H9 (cell line): ENCODE measurements around the gene FUZ. TPM values are rescaled to one million over a fixed set of nuclear protein-coding genes. Genes with fewer than 3 reads are reported as not detected.

Source experiments
- DNase-seq: peaks from one replicate; pipeline ENCODE4 v3.0.0-alpha.2; 2017
- H2AFZ ChIP-seq: one replicate; pipeline ENCODE4 v1.6.1; 2013; ENCODE audit warnings: mild to moderate bottlenecking, low read length, control low read depth, moderate library complexity
- H2AK5ac ChIP-seq: 2 replicates; pipeline ENCODE4 v1.6.1; 2013; ENCODE audit warnings: low read length, control low read depth, mixed read lengths; ENCODE audit not compliant: insufficient read length
- H2BK120ac ChIP-seq: one replicate; pipeline ENCODE4 v1.6.1; 2013; ENCODE audit warnings: low read depth, mild to moderate bottlenecking, low read length, control low read depth, inconsistent platforms; ENCODE audit not compliant: poor library complexity, severe bottlenecking
- H2BK12ac ChIP-seq: 2 replicates; pipeline ENCODE4 v1.6.1; 2013; ENCODE audit warnings: low read length, control low read depth, mixed read lengths, low read depth; ENCODE audit not compliant: insufficient read length
- H2BK15ac ChIP-seq: 2 replicates; pipeline ENCODE4 v1.6.1; 2013; ENCODE audit warnings: low read depth, low read length, control low read depth
- H2BK20ac ChIP-seq: one replicate; pipeline ENCODE4 v1.6.1; 2013; ENCODE audit warnings: low read depth, mild to moderate bottlenecking, low read length, control low read depth, inconsistent platforms; ENCODE audit not compliant: poor library complexity, severe bottlenecking
- H2BK5ac ChIP-seq: 2 replicates; pipeline ENCODE4 v1.6.1; 2013; ENCODE audit warnings: low read length, control low read depth, mixed read lengths; ENCODE audit not compliant: insufficient read length
- H3K14ac ChIP-seq: 2 replicates; pipeline ENCODE4 v1.6.1; 2013; ENCODE audit warnings: low read length, control low read depth; ENCODE audit not compliant: insufficient read depth
- H3K18ac ChIP-seq: 2 replicates; pipeline ENCODE4 v1.6.1; 2013; ENCODE audit warnings: low read depth, mild to moderate bottlenecking, mixed read lengths, low read length, control low read depth; ENCODE audit not compliant: insufficient read length
- H3K23ac ChIP-seq: 2 replicates; pipeline ENCODE4 v1.6.1; 2013; ENCODE audit warnings: low read length, control low read depth, mixed read lengths, low read depth; ENCODE audit not compliant: insufficient read length
- H3K23me2 ChIP-seq: 2 replicates; pipeline ENCODE4 v1.6.1; 2013; ENCODE audit warnings: low read depth, mild to moderate bottlenecking, mixed read lengths, low read length, control low read depth; ENCODE audit not compliant: insufficient read length, poor library complexity, severe bottlenecking
- H3K27ac ChIP-seq: 2 replicates; pipeline ENCODE4 v1.5.1; 2013; ENCODE audit warnings: low read length, control low read depth, mixed read lengths, low read depth; ENCODE audit not compliant: insufficient read length
- H3K27me3 ChIP-seq: 2 replicates; pipeline ENCODE4 v1.6.1; 2013; ENCODE audit warnings: low read length, control low read depth, inconsistent platforms; ENCODE audit not compliant: insufficient read depth
- H3K4ac ChIP-seq: 2 replicates; pipeline ENCODE4 v1.6.1; 2013; ENCODE audit warnings: low read depth, mild to moderate bottlenecking, control low read depth, inconsistent platforms, low read length, moderate library complexity
- H3K4me1 ChIP-seq: 2 replicates; pipeline ENCODE4 v1.6.1; 2013; ENCODE audit warnings: low read length, control low read depth, inconsistent platforms; ENCODE audit not compliant: insufficient read depth
- H3K4me2 ChIP-seq: 2 replicates; pipeline ENCODE4 v1.6.1; 2013; ENCODE audit warnings: low read length, control low read depth, mixed read lengths; ENCODE audit not compliant: insufficient read length, insufficient read depth
- H3K56ac ChIP-seq: 2 replicates; pipeline ENCODE4 v1.6.1; 2013; ENCODE audit warnings: low read depth, mild to moderate bottlenecking, mixed read lengths, low read length, control low read depth; ENCODE audit not compliant: insufficient read length
- H3K79me1 ChIP-seq: 2 replicates; pipeline ENCODE4 v1.6.1; 2013; ENCODE audit warnings: low read depth, mild to moderate bottlenecking, moderate library complexity, low read length, control low read depth, inconsistent platforms; ENCODE audit not compliant: insufficient read depth, poor library complexity, severe bottlenecking
- H3K79me2 ChIP-seq: 2 replicates; pipeline ENCODE4 v1.6.1; 2013; ENCODE audit warnings: low read length, control low read depth, inconsistent platforms; ENCODE audit not compliant: insufficient read depth
- H3K9ac ChIP-seq: 2 replicates; pipeline ENCODE4 v1.6.1; 2013; ENCODE audit warnings: low read length, control low read depth, mixed read lengths; ENCODE audit not compliant: insufficient read length; ENCODE audit errors: extremely low read depth
- H3K9me3 ChIP-seq: one replicate; pipeline ENCODE4 v1.6.1; 2013; ENCODE audit warnings: low read depth, low read length, inconsistent platforms; ENCODE audit not compliant: control insufficient read depth
- H3T11ph ChIP-seq: one replicate; pipeline ENCODE4 v1.6.1; 2013; ENCODE audit warnings: mild to moderate bottlenecking, low read length, control low read depth, inconsistent platforms
- H4K20me1 ChIP-seq: one replicate; pipeline ENCODE4 v1.6.1; 2013; ENCODE audit not compliant: control insufficient read depth, insufficient read length, insufficient read depth
- H4K5ac ChIP-seq: 2 replicates; pipeline ENCODE4 v1.6.1; 2013; ENCODE audit warnings: low read depth, mild to moderate bottlenecking, mixed read lengths, low read length, control low read depth; ENCODE audit not compliant: insufficient read length
- H4K8ac ChIP-seq: replicated peaks from 2 replicates; pipeline ENCODE4 v1.6.1; 2013; ENCODE audit warnings: low read length, control low read depth, mixed read lengths, low read depth; ENCODE audit not compliant: insufficient read length
- H4K91ac ChIP-seq: 2 replicates; pipeline ENCODE4 v1.6.1; 2013; ENCODE audit warnings: low read depth, mild to moderate bottlenecking, moderate library complexity, mixed read lengths, low read length, control low read depth; ENCODE audit not compliant: insufficient read length
- H3K27ac Mint-ChIP-seq, 3 experiments: 2 replicates in 2 of 3; 3 replicates in 1 of 3; pipeline ENCODE4 v1.8.0; 2020 to 2021; ENCODE audit warnings: mixed read lengths in 3 of 3, mild to moderate bottlenecking in 1 of 3, moderate library complexity in 1 of 3
- H3K27me3 Mint-ChIP-seq: 2 replicates; pipeline ENCODE4 v1.8.0; 2021; ENCODE audit warnings: low read depth, mild to moderate bottlenecking, moderate library complexity, mixed read lengths
- H3K36me3 Mint-ChIP-seq, 3 experiments: 2 replicates in 2 of 3; 3 replicates in 1 of 3; pipeline ENCODE4 v1.8.0; 2020 to 2021; ENCODE audit warnings: low read depth in 3 of 3, mixed read lengths in 3 of 3; ENCODE audit not compliant: insufficient read depth in 1 of 3
- H3K4me1 Mint-ChIP-seq, 2 experiments: 2 replicates each; pipeline ENCODE4 v1.8.0; 2020; ENCODE audit warnings: mixed read lengths in 2 of 2
- H3K4me3 Mint-ChIP-seq, 2 experiments: 2 replicates in 1 of 2; 3 replicates in 1 of 2; pipeline ENCODE4 v1.8.0; 2020 to 2021; ENCODE audit warnings: mild to moderate bottlenecking in 2 of 2, mixed read lengths in 2 of 2, moderate library complexity in 1 of 2
- H3K9me3 Mint-ChIP-seq, 2 experiments: 2 replicates in 1 of 2; 3 replicates in 1 of 2; pipeline ENCODE4 v1.8.0; 2020; ENCODE audit warnings: mild to moderate bottlenecking in 2 of 2, mixed read lengths in 2 of 2, moderate library complexity in 1 of 2
- CTCF ChIP-seq: fragments of 200-600 bp; sonication (generic); conservative IDR thresholded peaks from 3 replicates; pipeline ENCODE4 v1.8.0; 2021; ENCODE audit warnings: antibody characterized with exemption, mild to moderate bottlenecking
- WGBS: extraction: QIAGEN DNeasy Blood & Tissue Kit; methylation state at CpG from one replicate; pipeline ENCODE4 v1.1.7; 2013; ENCODE audit warnings: missing lambda C conversion rate, low lambda C conversion rate, mixed read lengths; ENCODE audit not compliant: insufficient read length; ENCODE audit errors: extremely low coverage; 5-methylcytosine and 5-hydroxymethylcytosine counted together
- total RNA-seq: library from RNA; stranded (reverse); gene quantifications from 2 replicates; pipeline ENCODE4 v1.2.1, GENCODE V29; 2021

The FUZ gene
- total RNA-seq, 1 experiment from 2014 or later = 25.1 TPM

DNA sequence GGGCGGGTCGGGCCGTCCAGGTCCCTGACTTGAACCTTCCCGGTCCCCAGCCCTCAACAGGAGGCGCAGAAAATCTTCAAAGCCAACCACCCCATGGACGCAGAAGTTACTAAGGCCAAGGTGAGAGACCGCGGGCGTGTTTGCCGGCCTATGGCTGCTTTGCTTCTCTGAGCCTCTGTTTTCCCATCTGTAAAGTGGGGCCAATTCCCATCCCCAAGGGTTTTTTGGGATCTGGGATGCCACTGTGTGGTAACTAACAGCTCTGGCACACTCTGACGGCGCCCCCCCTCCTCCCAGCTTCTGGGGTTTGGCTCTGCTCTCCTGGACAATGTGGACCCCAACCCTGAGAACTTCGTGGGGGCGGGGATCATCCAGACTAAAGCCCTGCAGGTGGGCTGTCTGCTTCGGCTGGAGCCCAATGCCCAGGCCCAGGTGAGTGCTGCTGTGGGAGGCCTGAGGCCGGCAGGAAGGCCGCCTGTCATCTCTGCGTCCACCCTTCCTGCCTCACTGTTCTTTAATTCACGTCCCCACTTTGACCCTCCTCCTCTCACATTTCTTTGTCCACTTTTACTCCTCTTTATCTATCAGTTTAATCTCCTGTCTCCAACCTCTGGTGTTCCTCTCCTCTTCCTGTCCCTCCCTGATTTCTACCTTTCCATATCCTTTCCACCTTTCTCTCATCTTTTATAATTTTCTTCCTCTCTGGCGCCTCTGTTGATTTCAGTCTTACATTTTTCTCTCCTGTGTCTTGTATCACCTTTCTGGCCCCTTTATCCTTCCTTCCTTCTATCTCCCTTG lies 7.1 kb downstream of the FUZ start:
- no peaks in the 10 kb centered on the region for H3K9me3 ChIP-seq
- Mint-ChIP-seq H3K9me3 (no peaks in the 10 kb centered on the region; a peak in 2 of 5 replicates), H3K4me3 (no peak overlapping the region; a peak in 1 of 5 replicates), H3K36me3 (peaks cover 22 to 44% (median 41%) of the 10 kb centered on the region in 3 experiments; a peak in 6 of 7 replicates), H3K4me1 (peaks cover 14 to 39% of the 10 kb centered on the region in 2 experiments), H3K27ac (peak overlapping the region in 1 of 3 experiments; percentile 78; a peak in 1 of 7 replicates), H3K27me3 (peaks cover 7% of the 10 kb centered on the region)
- no peak for TF ChIP-seq CTCF
- no peak overlapping the region for H2BK120ac ChIP-seq
- H3K4me2 ChIP-seq = no peak overlapping the region
- H2BK20ac ChIP-seq = no peak overlapping the region
- H4K91ac ChIP-seq = no peak overlapping the region
- H4K20me1 ChIP-seq = no peaks in the 10 kb centered on the region
- no peak overlapping the region for H4K8ac ChIP-seq
- H3K14ac ChIP-seq = no peak overlapping the region
- DNase-seq = no peak
- H2BK15ac ChIP-seq = no peak overlapping the region
- no peak overlapping the region for H3K4ac ChIP-seq
- H3T11ph ChIP-seq = no peak overlapping the region
- H2AFZ ChIP-seq = no peak overlapping the region
- H2BK5ac ChIP-seq = no peak overlapping the region
- no peak overlapping the region for H3K56ac ChIP-seq
- no peak overlapping the region for H3K23ac ChIP-seq
- H3K9ac ChIP-seq = no peak overlapping the region
- H3K23me2 ChIP-seq = peaks cover 8% of the 10 kb centered on the region
- no peak overlapping the region for H3K18ac ChIP-seq
- WGBS = no CpG with 5 or more reads among the region's 20 CpGs
- H4K5ac ChIP-seq = no peak overlapping the region
- no peak overlapping the region for H2BK12ac ChIP-seq
- H3K79me1 ChIP-seq = no peaks in the 10 kb centered on the region
- no peak overlapping the region for H3K27ac ChIP-seq
- H3K4me1 ChIP-seq = no peaks in the 10 kb centered on the region; the same call in 1 of the 2 replicates
- H2AK5ac ChIP-seq = no peak overlapping the region
- H3K79me2 ChIP-seq = no peaks in the 10 kb centered on the region
- H3K27me3 ChIP-seq = no peaks in the 10 kb centered on the region
